ENCODE results near the gene CERKL.

The CERKL gene

DNA sequence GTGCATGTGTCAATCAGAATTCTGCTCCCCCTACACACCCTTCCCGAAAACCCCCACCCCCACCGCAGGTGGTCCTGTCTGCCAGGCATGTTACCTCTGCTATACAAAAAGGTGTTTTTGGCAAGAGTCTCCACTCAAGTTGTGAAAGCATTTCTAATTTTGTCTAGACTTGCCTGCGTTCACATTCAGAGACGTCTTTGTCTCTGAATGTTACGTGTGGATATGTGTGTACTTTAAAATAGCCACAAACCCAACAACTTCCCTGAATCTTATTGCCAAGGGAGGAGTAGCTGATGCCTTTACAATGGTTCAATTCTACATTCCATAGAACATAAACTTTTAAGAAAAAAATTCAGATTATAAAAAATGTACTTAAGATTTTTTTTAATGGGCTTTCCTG is 133.1 kb downstream of the CERKL start:
- H3K9me3 ChIP-seq (ENCODE audit: low read length) = no peaks in the 10 kb centered on the region
- H3K79me2 ChIP-seq (ENCODE audit: insufficient read depth, low read length) = no peaks in the 10 kb centered on the region
- no peak overlapping the region for H3K9ac ChIP-seq (ENCODE audit: low read length)
- H3K4me3 ChIP-seq (ENCODE audit: low read depth, low read length, poor library complexity, severe bottlenecking) = no peak overlapping the region
- TF ChIP-seq EZH2 (IDR thresholded peaks at IDR 0.05; ENCODE audit: borderline replicate concordance, low read length) = no peak
- TF ChIP-seq, protein P1, sequence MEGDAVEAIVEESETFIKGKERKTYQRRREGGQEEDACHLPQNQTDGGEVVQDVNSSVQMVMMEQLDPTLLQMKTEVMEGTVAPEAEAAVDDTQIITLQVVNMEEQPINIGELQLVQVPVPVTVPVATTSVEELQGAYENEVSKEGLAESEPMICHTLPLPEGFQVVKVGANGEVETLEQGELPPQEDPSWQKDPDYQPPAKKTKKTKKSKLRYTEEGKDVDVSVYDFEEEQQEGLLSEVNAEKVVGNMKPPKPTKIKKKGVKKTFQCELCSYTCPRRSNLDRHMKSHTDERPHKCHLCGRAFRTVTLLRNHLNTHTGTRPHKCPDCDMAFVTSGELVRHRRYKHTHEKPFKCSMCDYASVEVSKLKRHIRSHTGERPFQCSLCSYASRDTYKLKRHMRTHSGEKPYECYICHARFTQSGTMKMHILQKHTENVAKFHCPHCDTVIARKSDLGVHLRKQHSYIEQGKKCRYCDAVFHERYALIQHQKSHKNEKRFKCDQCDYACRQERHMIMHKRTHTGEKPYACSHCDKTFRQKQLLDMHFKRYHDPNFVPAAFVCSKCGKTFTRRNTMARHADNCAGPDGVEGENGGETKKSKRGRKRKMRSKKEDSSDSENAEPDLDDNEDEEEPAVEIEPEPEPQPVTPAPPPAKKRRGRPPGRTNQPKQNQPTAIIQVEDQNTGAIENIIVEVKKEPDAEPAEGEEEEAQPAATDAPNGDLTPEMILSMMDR (IDR thresholded peaks at IDR 0.05; ENCODE audit: low read length) = no peak
- peaks cover 64% of the 10 kb centered on the region for H3K36me3 ChIP-seq (ENCODE audit: insufficient read depth, low read length)
- no peak overlapping the region for H3K4me2 ChIP-seq (ENCODE audit: low read length)
- no peak overlapping the region for H3K27ac ChIP-seq (ENCODE audit: low read depth, low read length, poor library complexity, severe bottlenecking)
- H3K9me2 ChIP-seq (ENCODE audit: low read depth, low read length) = no peaks in the 10 kb centered on the region
- no peaks in the 10 kb centered on the region for H3K27me3 ChIP-seq (ENCODE audit: insufficient read depth, low read length)
- no peaks in the 10 kb centered on the region for H3F3A ChIP-seq (ENCODE audit: insufficient read depth, low read length)
- H4K20me1 ChIP-seq (ENCODE audit: insufficient read depth, low read length) = no peaks in the 10 kb centered on the region
- no peak overlapping the region for H2AFZ ChIP-seq (ENCODE audit: low read length)
- no peaks in the 10 kb centered on the region for H3K4me1 ChIP-seq (ENCODE audit: insufficient read depth, low read length, severe bottlenecking)

DNA sequence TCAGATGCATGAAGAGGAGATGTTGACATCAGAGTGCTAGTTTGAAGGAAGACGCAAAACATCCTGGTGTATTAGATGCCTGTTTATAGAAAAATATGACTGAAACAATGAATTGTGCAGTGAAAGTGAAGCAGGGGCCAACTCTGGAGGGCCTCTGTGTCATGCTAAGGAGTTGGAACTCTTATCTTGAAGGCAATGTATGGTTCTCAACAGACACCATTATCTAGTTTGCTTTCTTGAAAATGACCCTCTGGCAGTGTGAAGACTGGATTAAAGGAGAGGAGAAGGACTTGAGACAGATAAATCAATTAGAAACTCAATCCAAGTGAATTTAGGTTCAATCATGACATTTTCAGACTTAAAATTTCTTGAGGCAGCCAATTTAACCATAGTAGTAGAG is 136.7 kb downstream of the CERKL start:
- H4K20me1 ChIP-seq (ENCODE audit: insufficient read depth, low read length) = no peaks in the 10 kb centered on the region
- H3K9ac ChIP-seq (ENCODE audit: low read length) = no peak overlapping the region
- H3K27ac ChIP-seq (ENCODE audit: low read depth, low read length, poor library complexity, severe bottlenecking) = no peak overlapping the region
- no peaks in the 10 kb centered on the region for H3K9me2 ChIP-seq (ENCODE audit: low read depth, low read length)
- no peak overlapping the region for H2AFZ ChIP-seq (ENCODE audit: low read length)
- TF ChIP-seq, protein P1 (IDR thresholded peaks at IDR 0.05; ENCODE audit: low read length) = no peak
- TF ChIP-seq EZH2 (IDR thresholded peaks at IDR 0.05; ENCODE audit: borderline replicate concordance, low read length) = no peak
- H3K4me2 ChIP-seq (ENCODE audit: low read length) = no peak overlapping the region
- H3K4me3 ChIP-seq (ENCODE audit: low read depth, low read length, poor library complexity, severe bottlenecking) = no peak overlapping the region
- H3F3A ChIP-seq (ENCODE audit: insufficient read depth, low read length) = no peaks in the 10 kb centered on the region
- no peaks in the 10 kb centered on the region for H3K79me2 ChIP-seq (ENCODE audit: insufficient read depth, low read length)
- no peaks in the 10 kb centered on the region for H3K9me3 ChIP-seq (ENCODE audit: low read length)
- peaks cover 55% of the 10 kb centered on the region for H3K36me3 ChIP-seq (ENCODE audit: insufficient read depth, low read length)
- no peaks in the 10 kb centered on the region for H3K27me3 ChIP-seq (ENCODE audit: insufficient read depth, low read length)
- H3K4me1 ChIP-seq (ENCODE audit: insufficient read depth, low read length, severe bottlenecking) = no peaks in the 10 kb centered on the region

DNA sequence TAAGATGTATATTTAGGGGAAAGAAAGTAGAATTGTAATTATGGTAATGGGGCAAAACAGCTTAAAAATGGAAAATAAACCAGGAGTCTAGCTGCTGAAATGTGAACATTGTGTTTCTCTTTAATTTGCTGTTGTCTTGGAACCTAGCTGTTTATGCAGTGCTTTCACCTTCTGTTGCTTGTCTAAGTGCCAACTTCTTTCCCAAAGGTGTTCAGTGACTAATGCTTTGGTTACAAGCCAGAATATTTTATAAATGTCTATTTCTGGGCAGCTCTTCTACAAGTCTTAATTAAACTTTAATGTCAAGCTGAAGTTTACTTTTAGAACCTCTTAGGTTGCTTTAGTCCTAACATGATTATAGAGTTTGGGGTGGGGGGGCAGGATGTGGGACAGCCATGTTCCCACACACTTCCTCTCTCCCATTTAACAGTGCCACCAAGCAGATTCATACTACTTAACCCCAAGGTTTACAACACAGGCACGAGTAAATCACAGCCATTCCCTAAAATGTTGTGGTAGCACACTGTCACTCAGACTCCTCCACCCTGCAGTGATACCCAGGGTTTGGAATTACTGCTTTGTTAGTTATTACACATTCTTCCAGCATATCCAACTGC is 139.1 kb downstream of the CERKL start:
- Histone ChIP-seq H2AFZ (ENCODE audit: low read length) (no peak overlapping the region), H3K4me2 (ENCODE audit: low read length) (no peak overlapping the region), H3K36me3 (ENCODE audit: insufficient read depth, low read length) (peaks cover 57% of the 10 kb centered on the region), H3K9me3 (ENCODE audit: low read length) (no peaks in the 10 kb centered on the region), H3K9me2 (ENCODE audit: low read depth, low read length) (no peaks in the 10 kb centered on the region), H3K4me3 (ENCODE audit: low read depth, low read length, poor library complexity, severe bottlenecking) (no peak overlapping the region), H3K4me1 (ENCODE audit: insufficient read depth, low read length, severe bottlenecking) (no peaks in the 10 kb centered on the region), H3K79me2 (ENCODE audit: insufficient read depth, low read length) (no peaks in the 10 kb centered on the region), H3K9ac (ENCODE audit: low read length) (no peak overlapping the region), H3K27me3 (ENCODE audit: insufficient read depth, low read length) (no peaks in the 10 kb centered on the region), H3K27ac (ENCODE audit: low read depth, low read length, poor library complexity, severe bottlenecking) (no peak overlapping the region), H3F3A (ENCODE audit: insufficient read depth, low read length) (no peaks in the 10 kb centered on the region), H4K20me1 (ENCODE audit: insufficient read depth, low read length) (no peaks in the 10 kb centered on the region)
- TF ChIP-seq EZH2 (IDR thresholded peaks at IDR 0.05; ENCODE audit: borderline replicate concordance, low read length) = no peak
- TF ChIP-seq, protein P1 (IDR thresholded peaks at IDR 0.05; ENCODE audit: low read length) = no peak

Measured in OCI-LY1 (cell line).